ENCODE data around the gene CCND1. TPM values are rescaled to one million over a fixed set of nuclear protein-coding genes. Genes with fewer than 3 reads are reported as not detected.

The CCND1 gene
- total and polyA plus RNA-seq, 11 donors = 27.9 to 312 (median 144) TPM

GRCh38 chr11:69636512-69637197 is 4.3 kb upstream of the CCND1 start:
- intact Hi-C loops (cut with DNase I) = loop anchor here in 6 of 10 donors (5.0 to 10.0 kb wide), 4 partner anchors 139 to 194 kb away; no protein-coding TSS in a partner anchor
- DNase-seq (peak; percentile 81 to 89 (median 85)), ATAC-seq (peak; percentile 30 to 59 (median 48))
- peak overlapping the region in 11 of 12 donors; percentile 31 to 97 (median 85) for H3K4me3 ChIP-seq
- H3K36me3 ChIP-seq = no peaks in the 10 kb centered on the region
- TF ChIP-seq CTCF (IDR thresholded peaks at IDR 0.05) = no peak
- TF ChIP-seq POLR2A (IDR thresholded peaks at IDR 0.05) = peak in 1 of 2 donors; percentile 47
- peak overlapping the region; percentile 18 to 79 (median 68) for H3K27ac ChIP-seq
- H3K27me3 ChIP-seq = peaks cover 0 to 57% (median 0%) of the 10 kb centered on the region in 9 donors
- H3K4me1 ChIP-seq = peaks cover 2 to 62% (median 49%) of the 10 kb centered on the region in 12 donors
- 5 to 13% (median 8%) methylated on average over 33 to 63 of the region's 63 CpGs for WGBS, 4 donors
- H3K9me3 ChIP-seq = no peaks in the 10 kb centered on the region

GRCh38 chr11:69637198-69637940 is 3.6 kb upstream of the CCND1 start:
- Histone ChIP-seq H3K27ac (peak overlapping the region; percentile 6 to 100 (median 72)), H3K27me3 (peaks cover 0 to 63% (median 0%) of the 10 kb centered on the region in 9 donors)

GRCh38 chr11:69637941-69638871 is 2.8 kb upstream of the CCND1 start:
- H3K9me3 ChIP-seq = no peaks in the 10 kb centered on the region
- peaks cover 2 to 62% (median 49%) of the 10 kb centered on the region in 12 donors for H3K4me1 ChIP-seq
- peak overlapping the region; percentile 12 to 97 (median 85) for H3K4me3 ChIP-seq
- TF ChIP-seq POLR2A (IDR thresholded peaks at IDR 0.05) (no peak), CTCF (IDR thresholded peaks at IDR 0.05) (no peak)
- 2 to 6% (median 3%) methylated on average over 38 to 78 of the region's 78 CpGs for WGBS, 4 donors
- peaks cover 0 to 63% (median 0%) of the 10 kb centered on the region in 9 donors for H3K27me3 ChIP-seq
- DNase-seq (peak; percentile 53 to 77 (median 71)), ATAC-seq (no peak)
- peak overlapping the region; percentile 7 to 100 (median 78) for H3K27ac ChIP-seq
- no peaks in the 10 kb centered on the region for H3K36me3 ChIP-seq
- intact Hi-C loops (cut with DNase I) = loop anchor here in 7 of 10 donors (2.0 to 10.0 kb wide), 5 partner anchors 141 to 196 kb away; no protein-coding TSS in a partner anchor

More at GRCh38 chr11:69637198-69637940, 3.6 kb upstream of the CCND1 start:
- no peak for DNase-seq
- ATAC-seq = no peak
- peaks cover 2 to 62% (median 49%) of the 10 kb centered on the region in 12 donors for H3K4me1 ChIP-seq
- intact Hi-C loops (cut with DNase I) = loop anchor here in 6 of 10 donors (5.0 to 10.0 kb wide), 4 partner anchors 140 to 195 kb away; no protein-coding TSS in a partner anchor
- TF ChIP-seq CTCF (IDR thresholded peaks at IDR 0.05) = no peak
- TF ChIP-seq POLR2A (IDR thresholded peaks at IDR 0.05) = no peak
- H3K9me3 ChIP-seq = no peaks in the 10 kb centered on the region
- H3K36me3 ChIP-seq = no peaks in the 10 kb centered on the region
- WGBS, 4 donors = 21 to 36% (median 25%) methylated on average over 34 to 67 of the region's 67 CpGs
- peak overlapping the region in 11 of 12 donors; percentile 43 to 97 (median 85) for H3K4me3 ChIP-seq

All from heart left ventricle (tissue), 16 donors.